ENCODE data around the gene SLC4A5.

DNA sequence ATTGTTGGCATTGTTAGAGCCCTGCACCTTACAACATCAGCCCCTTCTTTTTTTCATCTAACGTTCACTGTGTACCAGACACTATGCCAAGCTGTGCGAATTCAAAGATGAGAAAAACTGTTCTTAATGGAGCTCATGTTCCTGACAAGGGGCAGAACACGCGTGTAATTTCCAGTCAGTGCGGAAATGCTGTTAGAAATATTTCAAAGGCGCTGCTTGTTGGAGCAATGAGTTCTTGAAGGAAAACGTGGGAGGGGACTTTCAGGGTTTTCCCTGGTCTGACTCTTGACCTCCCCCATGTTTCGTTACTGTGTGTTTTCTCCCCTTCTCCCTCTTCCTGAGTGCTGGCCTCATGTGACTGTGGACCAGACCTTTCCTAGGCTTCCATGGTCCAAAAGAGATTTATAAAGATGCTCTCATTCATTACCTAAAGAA, 143.3 kb downstream of the SLC4A5 start:
- no peak for TF ChIP-seq ZNF274 (IDR thresholded peaks at IDR 0.05; ENCODE audit: low read depth, low read length)
- no peak for TF ChIP-seq SUZ12 (IDR thresholded peaks at IDR 0.05; ENCODE audit: extremely low read depth, insufficient read depth, insufficient read length)
- TF ChIP-seq YY1 (IDR thresholded peaks at IDR 0.05; ENCODE audit: insufficient read depth, insufficient read length) = no peak

Measured in NT2/D1 (cell line).